Measurements from ENCODE around the gene PTPRK. TPM values are rescaled to one million over a fixed set of nuclear protein-coding genes. Genes with fewer than 3 reads are reported as not detected.

Gene PTPRK
- total RNA-seq, 1 experiment from 2014 or later, result 94.4 TPM

DNA sequence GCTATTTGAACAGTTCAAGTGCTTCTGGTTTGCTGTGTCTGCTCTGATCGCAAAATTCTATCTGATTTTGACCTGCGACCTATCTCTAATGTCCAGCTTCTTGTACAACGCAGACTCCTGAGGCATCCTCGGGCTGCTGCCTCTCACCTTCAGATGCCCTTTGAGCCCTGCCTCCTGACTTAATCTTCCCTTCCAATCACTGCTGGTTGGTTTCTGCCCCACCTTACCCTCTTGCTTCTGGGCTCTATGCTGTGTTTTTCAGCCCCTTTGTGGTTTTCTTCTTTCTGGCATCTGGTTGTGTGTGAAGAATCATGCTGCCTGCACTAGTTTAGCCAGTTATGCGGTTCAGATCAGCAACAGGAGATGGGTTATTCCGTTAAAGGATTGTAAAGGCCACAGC, 488.4 kb downstream of the PTPRK start:
- intact Hi-C loops (cut with micrococcal nuclease; ENCODE audit: unreplicated experiment), result no loop called here

DNA sequence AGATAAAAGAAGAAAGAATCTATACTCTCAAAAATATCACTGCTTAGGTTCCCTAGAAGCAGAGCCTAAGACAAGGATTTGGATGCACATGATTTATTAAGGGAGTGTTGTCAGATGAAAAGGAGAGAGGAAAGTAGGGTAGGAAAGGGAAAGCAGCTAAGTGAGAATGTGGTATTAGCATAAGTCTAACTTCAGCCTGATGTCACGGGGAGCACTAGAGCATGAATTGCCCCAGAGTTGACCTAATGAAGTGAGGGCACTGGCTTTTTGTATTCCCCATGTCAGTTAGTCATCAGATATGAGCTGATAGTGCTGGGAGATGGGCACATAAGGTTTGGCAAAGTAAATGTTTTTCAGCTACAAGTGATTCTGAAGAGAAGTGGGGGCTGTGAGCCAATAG, 490.6 kb downstream of the PTPRK start:
- H3K27me3 Mint-ChIP-seq (ENCODE audit: insufficient read depth, unreplicated experiment), result no peaks in the 10 kb centered on the region
- TF ChIP-seq, protein P1, sequence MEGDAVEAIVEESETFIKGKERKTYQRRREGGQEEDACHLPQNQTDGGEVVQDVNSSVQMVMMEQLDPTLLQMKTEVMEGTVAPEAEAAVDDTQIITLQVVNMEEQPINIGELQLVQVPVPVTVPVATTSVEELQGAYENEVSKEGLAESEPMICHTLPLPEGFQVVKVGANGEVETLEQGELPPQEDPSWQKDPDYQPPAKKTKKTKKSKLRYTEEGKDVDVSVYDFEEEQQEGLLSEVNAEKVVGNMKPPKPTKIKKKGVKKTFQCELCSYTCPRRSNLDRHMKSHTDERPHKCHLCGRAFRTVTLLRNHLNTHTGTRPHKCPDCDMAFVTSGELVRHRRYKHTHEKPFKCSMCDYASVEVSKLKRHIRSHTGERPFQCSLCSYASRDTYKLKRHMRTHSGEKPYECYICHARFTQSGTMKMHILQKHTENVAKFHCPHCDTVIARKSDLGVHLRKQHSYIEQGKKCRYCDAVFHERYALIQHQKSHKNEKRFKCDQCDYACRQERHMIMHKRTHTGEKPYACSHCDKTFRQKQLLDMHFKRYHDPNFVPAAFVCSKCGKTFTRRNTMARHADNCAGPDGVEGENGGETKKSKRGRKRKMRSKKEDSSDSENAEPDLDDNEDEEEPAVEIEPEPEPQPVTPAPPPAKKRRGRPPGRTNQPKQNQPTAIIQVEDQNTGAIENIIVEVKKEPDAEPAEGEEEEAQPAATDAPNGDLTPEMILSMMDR (IDR thresholded peaks at IDR 0.05; ENCODE audit: insufficient read depth in 1 of 2, low read depth in 1 of 2, low read length in 1 of 2, severe bottlenecking in 1 of 2, unreplicated experiment in 1 of 2), result no peak
- intact Hi-C loops (cut with micrococcal nuclease; ENCODE audit: unreplicated experiment), result no loop called here
- no peaks in the 10 kb centered on the region for H3K9me3 Mint-ChIP-seq (ENCODE audit: unreplicated experiment)
- ChIA-PET POLR2A (no interaction called here), CTCF (no interaction called here)
- H3K4me3 ChIP-seq (ENCODE audit: low read depth, low read length), result no peak overlapping the region
- no peak for DNase-seq
- no peaks in the 10 kb centered on the region for H3K9me3 ChIP-seq
- no peaks in the 10 kb centered on the region for H3K4me1 ChIP-seq
- BruUV-seq (replicated peaks), result no TSS peak
- H3K27ac Mint-ChIP-seq (ENCODE audit: unreplicated experiment), result no peak overlapping the region
- H3K36me3 Mint-ChIP-seq (ENCODE audit: insufficient read depth, unreplicated experiment), result peaks cover 6% of the 10 kb centered on the region
- no peaks in the 10 kb centered on the region for H3K36me3 ChIP-seq (ENCODE audit: control insufficient read depth, insufficient read depth, low read length)
- H3K27me3 ChIP-seq (replicated peaks; ENCODE audit: control insufficient read depth, insufficient read depth, low read length), result no peaks in the 10 kb centered on the region
- H3K4me1 Mint-ChIP-seq (ENCODE audit: low read depth, unreplicated experiment), result no peaks in the 10 kb centered on the region
- no peak overlapping the region for H3K4me3 Mint-ChIP-seq (ENCODE audit: unreplicated experiment)

More for the DNA sequence above, 488.4 kb downstream of the PTPRK start:
- Histone ChIP-seq H3K4me1 (no peaks in the 10 kb centered on the region), H3K4me3 (ENCODE audit: low read depth, low read length) (no peak overlapping the region), H3K9me3 (no peaks in the 10 kb centered on the region), H3K36me3 (ENCODE audit: control insufficient read depth, insufficient read depth, low read length) (no peaks in the 10 kb centered on the region), H3K27me3 (replicated peaks; ENCODE audit: control insufficient read depth, insufficient read depth, low read length) (no peaks in the 10 kb centered on the region)
- POLR2A ChIA-PET, result no interaction called here
- Mint-ChIP-seq H3K9me3 (ENCODE audit: unreplicated experiment) (no peaks in the 10 kb centered on the region), H3K27ac (ENCODE audit: unreplicated experiment) (no peak overlapping the region), H3K27me3 (ENCODE audit: insufficient read depth, unreplicated experiment) (no peaks in the 10 kb centered on the region), H3K4me1 (ENCODE audit: low read depth, unreplicated experiment) (no peaks in the 10 kb centered on the region), H3K36me3 (ENCODE audit: insufficient read depth, unreplicated experiment) (peaks cover 6% of the 10 kb centered on the region), H3K4me3 (ENCODE audit: unreplicated experiment) (no peak overlapping the region)
- DNase-seq, result no peak
- BruUV-seq (replicated peaks), result no TSS peak
- TF ChIP-seq, protein P1 (IDR thresholded peaks at IDR 0.05; ENCODE audit: insufficient read depth in 1 of 2, low read depth in 1 of 2, low read length in 1 of 2, severe bottlenecking in 1 of 2, unreplicated experiment in 1 of 2), result no peak
- CTCF ChIA-PET, result no interaction called here

DNA sequence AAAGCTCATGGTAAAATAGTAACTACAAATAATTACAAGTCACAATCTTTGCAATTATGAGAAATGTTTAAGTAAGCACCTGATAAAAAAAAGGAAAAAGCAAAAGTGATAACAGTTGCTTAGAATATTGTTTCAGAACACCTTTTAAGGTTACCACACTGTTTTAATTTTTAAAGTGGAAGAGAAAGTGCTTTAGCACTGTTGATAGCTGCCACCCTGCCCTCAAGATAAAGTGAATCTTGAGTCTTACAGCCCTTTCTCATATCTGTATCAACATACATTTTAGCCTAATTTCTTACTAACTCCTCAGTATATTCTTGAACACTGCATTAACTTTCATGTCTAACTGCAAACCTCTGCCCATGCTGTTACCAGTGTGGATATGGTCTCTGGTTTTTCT, 492.2 kb downstream of the PTPRK start:
- no peak overlapping the region for H3K4me3 Mint-ChIP-seq (ENCODE audit: unreplicated experiment)
- H3K36me3 Mint-ChIP-seq (ENCODE audit: insufficient read depth, unreplicated experiment), result peaks cover 11% of the 10 kb centered on the region
- H3K9me3 ChIP-seq, result no peaks in the 10 kb centered on the region
- TF ChIP-seq, protein P1 (IDR thresholded peaks at IDR 0.05; ENCODE audit: insufficient read depth in 1 of 2, low read depth in 1 of 2, low read length in 1 of 2, severe bottlenecking in 1 of 2, unreplicated experiment in 1 of 2), result no peak
- BruUV-seq (replicated peaks), result no TSS peak
- H3K36me3 ChIP-seq (ENCODE audit: control insufficient read depth, insufficient read depth, low read length), result no peaks in the 10 kb centered on the region
- no peaks in the 10 kb centered on the region for H3K9me3 Mint-ChIP-seq (ENCODE audit: unreplicated experiment)
- no peak for DNase-seq
- CTCF ChIA-PET, result no interaction called here
- POLR2A ChIA-PET, result no interaction called here
- H3K27me3 Mint-ChIP-seq (ENCODE audit: insufficient read depth, unreplicated experiment), result no peaks in the 10 kb centered on the region
- H3K27me3 ChIP-seq (replicated peaks; ENCODE audit: control insufficient read depth, insufficient read depth, low read length), result no peaks in the 10 kb centered on the region
- no peaks in the 10 kb centered on the region for H3K4me1 Mint-ChIP-seq (ENCODE audit: low read depth, unreplicated experiment)
- H3K27ac Mint-ChIP-seq (ENCODE audit: unreplicated experiment), result no peak overlapping the region
- no peaks in the 10 kb centered on the region for H3K4me1 ChIP-seq
- intact Hi-C loops (cut with micrococcal nuclease; ENCODE audit: unreplicated experiment), result no loop called here
- no peak overlapping the region for H3K4me3 ChIP-seq (ENCODE audit: low read depth, low read length)

Measured in Caco-2 (cell line).